GM12878 (cell line): ENCODE data around the gene E2F1. TPM values are rescaled to one million over a fixed set of nuclear protein-coding genes. Genes with fewer than 3 reads are reported as not detected.
A peak's percentile ranks its signal among the peaks of the same experiment; 100 is the strongest.

Source experiments
- ATF7 ChIP-seq: fragments of 450-650 bp; IDR thresholded peaks from 2 replicates; pipeline ENCODE4 v1.6.1; 2016; ENCODE audit warnings: low read depth, mild to moderate bottlenecking
- BRCA1 ChIP-seq: IDR thresholded peaks from 2 replicates; pipeline ENCODE4 v1.6.1; 2011; ENCODE audit warnings: low read depth, low read length, improper control_type of control experiment
- GATAD2B ChIP-seq: fragments of 450-650 bp; conservative IDR thresholded peaks from 2 replicates; pipeline ENCODE4 v1.6.1; 2017; ENCODE audit warnings: low read depth, mild to moderate bottlenecking, moderate library complexity
- IKZF1 ChIP-seq: fragments of 450-650 bp; conservative IDR thresholded peaks from 2 replicates; pipeline ENCODE4 v1.6.1; 2017; ENCODE audit warnings: antibody characterized with exemption, mild to moderate bottlenecking
- NBN ChIP-seq: fragments of 450-650 bp; IDR thresholded peaks from 2 replicates; pipeline ENCODE4 v1.6.1; 2016
- NFXL1 ChIP-seq: fragments of 450-650 bp; IDR thresholded peaks from 2 replicates; pipeline ENCODE4 v1.6.1; 2017; ENCODE audit warnings: antibody characterized with exemption, mild to moderate bottlenecking, borderline replicate concordance
- NR2F1 ChIP-seq: fragments of 450-650 bp; conservative IDR thresholded peaks from 2 replicates; pipeline ENCODE4 v1.6.1; 2017; ENCODE audit warnings: mild to moderate bottlenecking
- RAD51 ChIP-seq: fragments of 450-650 bp; IDR thresholded peaks from 2 replicates; pipeline ENCODE4 v1.6.1; 2016; ENCODE audit warnings: moderate library complexity, mild to moderate bottlenecking, inconsistent platforms
- SUZ12 ChIP-seq: fragments of 200-600 bp; sonication (generic); IDR thresholded peaks from one replicate; pipeline ENCODE4 v1.6.1; 2018; ENCODE audit warnings: antibody characterized with exemption, mild to moderate bottlenecking; ENCODE audit not compliant: unreplicated experiment
- TARDBP ChIP-seq: IDR thresholded peaks from 2 replicates; pipeline ENCODE4 v1.6.1; 2016; ENCODE audit warnings: borderline replicate concordance
- ZNF384 ChIP-seq: IDR thresholded peaks from 2 replicates; pipeline ENCODE4 v1.6.1; 2012; ENCODE audit warnings: low read depth, mild to moderate bottlenecking, low read length, improper control_type of control experiment, borderline replicate concordance
- polyA plus RNA-seq, 11 experiments: library from polyadenylated mRNA; depleted of rRNA in 4 of 11; unstranded in 6 of 11; stranded (reverse) in 5 of 11; fragments of >200 nt; fragmentation: Nextera tagmentation in 4 of 11; fragmentation: Illumina TruSeq in 1 of 11; extraction: Ambion mirVana in 4 of 11; extraction: Trizol in 1 of 11; gene quantifications; 1 replicate in 1 of 11; 2 replicates in 10 of 11; pipeline versions ENCODE4 v1.2.1 to v1.2.3, GENCODE V29; 2011 to 2016; ENCODE audit warnings: inconsistent platforms in 2 of 11, missing spikeins in 2 of 11, low read depth in 1 of 11
- total RNA-seq, 4 experiments: library from RNA; depleted of rRNA in 3 of 4; stranded (reverse); fragments of >200 nt in 3 of 4; fragmentation: Illumina TruSeq in 1 of 4; extraction: Trizol in 1 of 4; gene quantifications; 2 replicates each; pipeline versions ENCODE4 v1.2.1 to v1.2.3, GENCODE V29; 2013 to 2021
- TF ChIP-seq, protein P1 (sequence below): IDR thresholded peaks from 2 replicates; pipeline ENCODE4 v1.6.1; 2012; ENCODE audit warnings: low read depth, low read length, improper control_type of control experiment
- TF ChIP-seq, protein P2 (sequence below): fragments of 450-650 bp; IDR thresholded peaks from 2 replicates; pipeline ENCODE4 v1.6.1; 2016; ENCODE audit warnings: mild to moderate bottlenecking, moderate library complexity, borderline replicate concordance
- TF ChIP-seq, protein P3 (sequence below): fragments of 450-650 bp; formaldehyde crosslinking; IDR thresholded peaks from 2 replicates; pipeline ENCODE4 v1.4.0; 2020; ENCODE audit warnings: mild to moderate bottlenecking, moderate library complexity
- TF ChIP-seq, protein P4 (sequence below): fragments of 450-650 bp; IDR thresholded peaks from 2 replicates; pipeline ENCODE4 v1.6.1; 2017; ENCODE audit warnings: mild to moderate bottlenecking, moderate library complexity

E2F1 gene
- total and polyA plus RNA-seq, 10 of the 15 experiments (the other 5 are each of a cell fraction or from before 2014, with no cell fraction given): 0.29 to 50.2 (median 19.7) TPM

DNA sequence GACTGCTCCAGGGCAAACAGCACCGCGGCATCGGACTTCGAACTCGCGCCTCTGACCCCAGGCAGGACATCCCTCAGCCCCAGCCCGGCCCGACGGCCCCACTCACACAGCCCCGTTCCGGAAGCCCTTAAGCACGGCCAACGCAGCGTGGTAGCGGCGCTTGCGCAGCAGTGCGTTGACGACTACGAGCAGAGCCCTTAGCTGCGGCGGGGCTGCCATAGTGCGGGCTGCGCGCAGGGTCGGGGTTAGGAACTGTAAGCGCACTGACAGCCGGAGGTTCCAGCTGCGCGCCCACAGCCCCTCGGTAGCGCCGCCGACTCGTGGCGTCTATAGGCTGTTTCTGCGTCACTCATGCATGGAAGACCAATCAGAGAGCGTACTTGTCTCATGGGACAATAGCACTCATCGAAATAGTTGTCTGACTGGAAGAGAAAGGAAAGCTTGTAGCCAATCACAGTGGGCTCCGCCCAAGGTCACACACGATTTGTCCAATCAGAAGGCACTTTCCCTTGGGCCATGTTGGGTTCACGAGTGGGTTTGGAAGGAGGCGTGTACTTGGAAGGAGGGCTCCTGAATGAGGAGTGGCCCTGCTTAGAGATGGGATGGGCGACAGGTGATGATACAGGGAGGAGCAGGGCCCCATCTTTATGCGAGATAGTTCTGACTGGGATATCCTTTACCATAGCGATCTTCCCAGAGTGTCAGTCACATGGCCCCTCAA is 34.0 kb upstream of the E2F1 start, which contains the start of gene PXMP4 (continued):
- TF ChIP-seq GATAD2B (no peak), ATF7 (no peak; the same call in 1 of the 2 replicates), TARDBP (0 out of 2 replicates have a peak, but pooled peaks have one; percentile 28), ZNF384 (no peak), BRCA1 (no peak), NBN (no peak; the same call in none of the 2 replicates), NFXL1 (no peak), NR2F1 (peak; percentile 92), IKZF1 (peak; percentile 79), RAD51 (no peak), SUZ12 (no peak)
- TF ChIP-seq, protein P1, sequence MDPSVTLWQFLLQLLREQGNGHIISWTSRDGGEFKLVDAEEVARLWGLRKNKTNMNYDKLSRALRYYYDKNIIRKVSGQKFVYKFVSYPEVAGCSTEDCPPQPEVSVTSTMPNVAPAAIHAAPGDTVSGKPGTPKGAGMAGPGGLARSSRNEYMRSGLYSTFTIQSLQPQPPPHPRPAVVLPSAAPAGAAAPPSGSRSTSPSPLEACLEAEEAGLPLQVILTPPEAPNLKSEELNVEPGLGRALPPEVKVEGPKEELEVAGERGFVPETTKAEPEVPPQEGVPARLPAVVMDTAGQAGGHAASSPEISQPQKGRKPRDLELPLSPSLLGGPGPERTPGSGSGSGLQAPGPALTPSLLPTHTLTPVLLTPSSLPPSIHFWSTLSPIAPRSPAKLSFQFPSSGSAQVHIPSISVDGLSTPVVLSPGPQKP: no peak; the same call in 1 of the 2 replicates
- TF ChIP-seq, protein P2, sequence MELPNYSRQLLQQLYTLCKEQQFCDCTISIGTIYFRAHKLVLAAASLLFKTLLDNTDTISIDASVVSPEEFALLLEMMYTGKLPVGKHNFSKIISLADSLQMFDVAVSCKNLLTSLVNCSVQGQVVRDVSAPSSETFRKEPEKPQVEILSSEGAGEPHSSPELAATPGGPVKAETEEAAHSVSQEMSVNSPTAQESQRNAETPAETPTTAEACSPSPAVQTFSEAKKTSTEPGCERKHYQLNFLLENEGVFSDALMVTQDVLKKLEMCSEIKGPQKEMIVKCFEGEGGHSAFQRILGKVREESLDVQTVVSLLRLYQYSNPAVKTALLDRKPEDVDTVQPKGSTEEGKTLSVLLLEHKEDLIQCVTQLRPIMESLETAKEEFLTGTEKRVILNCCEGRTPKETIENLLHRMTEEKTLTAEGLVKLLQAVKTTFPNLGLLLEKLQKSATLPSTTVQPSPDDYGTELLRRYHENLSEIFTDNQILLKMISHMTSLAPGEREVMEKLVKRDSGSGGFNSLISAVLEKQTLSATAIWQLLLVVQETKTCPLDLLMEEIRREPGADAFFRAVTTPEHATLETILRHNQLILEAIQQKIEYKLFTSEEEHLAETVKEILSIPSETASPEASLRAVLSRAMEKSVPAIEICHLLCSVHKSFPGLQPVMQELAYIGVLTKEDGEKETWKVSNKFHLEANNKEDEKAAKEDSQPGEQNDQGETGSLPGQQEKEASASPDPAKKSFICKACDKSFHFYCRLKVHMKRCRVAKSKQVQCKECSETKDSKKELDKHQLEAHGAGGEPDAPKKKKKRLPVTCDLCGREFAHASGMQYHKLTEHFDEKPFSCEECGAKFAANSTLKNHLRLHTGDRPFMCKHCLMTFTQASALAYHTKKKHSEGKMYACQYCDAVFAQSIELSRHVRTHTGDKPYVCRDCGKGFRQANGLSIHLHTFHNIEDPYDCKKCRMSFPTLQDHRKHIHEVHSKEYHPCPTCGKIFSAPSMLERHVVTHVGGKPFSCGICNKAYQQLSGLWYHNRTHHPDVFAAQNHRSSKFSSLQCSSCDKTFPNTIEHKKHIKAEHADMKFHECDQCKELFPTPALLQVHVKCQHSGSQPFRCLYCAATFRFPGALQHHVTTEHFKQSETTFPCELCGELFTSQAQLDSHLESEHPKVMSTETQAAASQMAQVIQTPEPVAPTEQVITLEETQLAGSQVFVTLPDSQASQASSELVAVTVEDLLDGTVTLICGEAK: no peak; the same call in 1 of the 2 replicates
- TF ChIP-seq, protein P3, sequence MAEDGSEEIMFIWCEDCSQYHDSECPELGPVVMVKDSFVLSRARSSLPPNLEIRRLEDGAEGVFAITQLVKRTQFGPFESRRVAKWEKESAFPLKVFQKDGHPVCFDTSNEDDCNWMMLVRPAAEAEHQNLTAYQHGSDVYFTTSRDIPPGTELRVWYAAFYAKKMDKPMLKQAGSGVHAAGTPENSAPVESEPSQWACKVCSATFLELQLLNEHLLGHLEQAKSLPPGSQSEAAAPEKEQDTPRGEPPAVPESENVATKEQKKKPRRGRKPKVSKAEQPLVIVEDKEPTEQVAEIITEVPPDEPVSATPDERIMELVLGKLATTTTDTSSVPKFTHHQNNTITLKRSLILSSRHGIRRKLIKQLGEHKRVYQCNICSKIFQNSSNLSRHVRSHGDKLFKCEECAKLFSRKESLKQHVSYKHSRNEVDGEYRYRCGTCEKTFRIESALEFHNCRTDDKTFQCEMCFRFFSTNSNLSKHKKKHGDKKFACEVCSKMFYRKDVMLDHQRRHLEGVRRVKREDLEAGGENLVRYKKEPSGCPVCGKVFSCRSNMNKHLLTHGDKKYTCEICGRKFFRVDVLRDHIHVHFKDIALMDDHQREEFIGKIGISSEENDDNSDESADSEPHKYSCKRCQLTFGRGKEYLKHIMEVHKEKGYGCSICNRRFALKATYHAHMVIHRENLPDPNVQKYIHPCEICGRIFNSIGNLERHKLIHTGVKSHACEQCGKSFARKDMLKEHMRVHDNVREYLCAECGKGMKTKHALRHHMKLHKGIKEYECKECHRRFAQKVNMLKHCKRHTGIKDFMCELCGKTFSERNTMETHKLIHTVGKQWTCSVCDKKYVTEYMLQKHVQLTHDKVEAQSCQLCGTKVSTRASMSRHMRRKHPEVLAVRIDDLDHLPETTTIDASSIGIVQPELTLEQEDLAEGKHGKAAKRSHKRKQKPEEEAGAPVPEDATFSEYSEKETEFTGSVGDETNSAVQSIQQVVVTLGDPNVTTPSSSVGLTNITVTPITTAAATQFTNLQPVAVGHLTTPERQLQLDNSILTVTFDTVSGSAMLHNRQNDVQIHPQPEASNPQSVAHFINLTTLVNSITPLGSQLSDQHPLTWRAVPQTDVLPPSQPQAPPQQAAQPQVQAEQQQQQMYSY (CRISPR knock-in tag): no peak
- TF ChIP-seq, protein P4, sequence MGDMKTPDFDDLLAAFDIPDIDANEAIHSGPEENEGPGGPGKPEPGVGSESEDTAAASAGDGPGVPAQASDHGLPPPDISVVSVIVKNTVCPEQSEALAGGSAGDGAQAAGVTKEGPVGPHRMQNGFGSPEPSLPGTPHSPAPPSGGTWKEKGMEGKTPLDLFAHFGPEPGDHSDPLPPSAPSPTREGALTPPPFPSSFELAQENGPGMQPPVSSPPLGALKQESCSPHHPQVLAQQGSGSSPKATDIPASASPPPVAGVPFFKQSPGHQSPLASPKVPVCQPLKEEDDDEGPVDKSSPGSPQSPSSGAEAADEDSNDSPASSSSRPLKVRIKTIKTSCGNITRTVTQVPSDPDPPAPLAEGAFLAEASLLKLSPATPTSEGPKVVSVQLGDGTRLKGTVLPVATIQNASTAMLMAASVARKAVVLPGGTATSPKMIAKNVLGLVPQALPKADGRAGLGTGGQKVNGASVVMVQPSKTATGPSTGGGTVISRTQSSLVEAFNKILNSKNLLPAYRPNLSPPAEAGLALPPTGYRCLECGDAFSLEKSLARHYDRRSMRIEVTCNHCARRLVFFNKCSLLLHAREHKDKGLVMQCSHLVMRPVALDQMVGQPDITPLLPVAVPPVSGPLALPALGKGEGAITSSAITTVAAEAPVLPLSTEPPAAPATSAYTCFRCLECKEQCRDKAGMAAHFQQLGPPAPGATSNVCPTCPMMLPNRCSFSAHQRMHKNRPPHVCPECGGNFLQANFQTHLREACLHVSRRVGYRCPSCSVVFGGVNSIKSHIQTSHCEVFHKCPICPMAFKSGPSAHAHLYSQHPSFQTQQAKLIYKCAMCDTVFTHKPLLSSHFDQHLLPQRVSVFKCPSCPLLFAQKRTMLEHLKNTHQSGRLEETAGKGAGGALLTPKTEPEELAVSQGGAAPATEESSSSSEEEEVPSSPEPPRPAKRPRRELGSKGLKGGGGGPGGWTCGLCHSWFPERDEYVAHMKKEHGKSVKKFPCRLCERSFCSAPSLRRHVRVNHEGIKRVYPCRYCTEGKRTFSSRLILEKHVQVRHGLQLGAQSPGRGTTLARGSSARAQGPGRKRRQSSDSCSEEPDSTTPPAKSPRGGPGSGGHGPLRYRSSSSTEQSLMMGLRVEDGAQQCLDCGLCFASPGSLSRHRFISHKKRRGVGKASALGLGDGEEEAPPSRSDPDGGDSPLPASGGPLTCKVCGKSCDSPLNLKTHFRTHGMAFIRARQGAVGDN: peak; percentile 55; the same call in 1 of the 2 replicates
